HG03097 (cell line): Measurements from ENCODE around the gene FGFR2.

Source experiments
- ATAC-seq: cut with Tn5 transposase; IDR thresholded peaks from one replicate; pipeline ENCODE4 v1.9.1; 2021; ENCODE audit not compliant: unreplicated experiment, low FRiP score

FGFR2 gene

GRCh38 chr10:121611393-121612159, 13.3 kb upstream of the FGFR2 start:
- ATAC-seq = no peak

- ATAC-seq = no peak
Measured at GRCh38 chr10:121610798-121611323, 12.6 kb upstream of the FGFR2 start.

- ATAC-seq = no peak
Measured at GRCh38 chr10:121609426-121610380, 11.5 kb upstream of the FGFR2 start.

- ATAC-seq = no peak
Measured at GRCh38 chr10:121608469-121609190, 10.4 kb upstream of the FGFR2 start.

GRCh38 chr10:121607310-121608055, 9.2 kb upstream of the FGFR2 start:
- ATAC-seq = no peak

GRCh38 chr10:121605708-121606107, 7.5 kb upstream of the FGFR2 start:
- ATAC-seq = no peak

GRCh38 chr10:121601458-121601857, 3.2 kb upstream of the FGFR2 start:
- no peak for ATAC-seq

- ATAC-seq = no peak
Measured at GRCh38 chr10:121600611-121601010, 2.4 kb upstream of the FGFR2 start.

GRCh38 chr10:121599947-121600346, 1.7 kb upstream of the FGFR2 start:
- ATAC-seq = no peak

GRCh38 chr10:121597504-121598262, 561 bp downstream of the FGFR2 start:
- no peak for ATAC-seq

GRCh38 chr10:121596689-121597503, 1.3 kb downstream of the FGFR2 start:
- no peak for ATAC-seq

GRCh38 chr10:121595806-121596688, 2.2 kb downstream of the FGFR2 start:
- ATAC-seq = no peak

- ATAC-seq = no peak
Measured at GRCh38 chr10:121595351-121595805, 2.9 kb downstream of the FGFR2 start.

GRCh38 chr10:121594623-121595350, 3.5 kb downstream of the FGFR2 start:
- no peak for ATAC-seq

- ATAC-seq = no peak
Measured at GRCh38 chr10:121594076-121594475, 4.2 kb downstream of the FGFR2 start.

- ATAC-seq = no peak
Measured at GRCh38 chr10:121593281-121594075, 4.8 kb downstream of the FGFR2 start.
